Posterior cingulate gyrus (tissue), 11 donors: ENCODE data around the gene FOXP1.
A peak's percentile ranks its signal among the peaks of the same experiment; 100 is the strongest.

Experiments used
- DNase-seq, 10 donors: peaks; one replicate each; pipeline versions ENCODE4 v3.0.0 to v3.0.0-alpha.2; 2020 to 2021; ENCODE audit warnings: mixed read lengths in 3 of 10
- intact Hi-C: fragments of 100-400 bp; cut with DNase I; formaldehyde crosslinking; loops from one replicate; pipeline ENCODE4 v1.15.1; 2023

Gene FOXP1

DNA sequence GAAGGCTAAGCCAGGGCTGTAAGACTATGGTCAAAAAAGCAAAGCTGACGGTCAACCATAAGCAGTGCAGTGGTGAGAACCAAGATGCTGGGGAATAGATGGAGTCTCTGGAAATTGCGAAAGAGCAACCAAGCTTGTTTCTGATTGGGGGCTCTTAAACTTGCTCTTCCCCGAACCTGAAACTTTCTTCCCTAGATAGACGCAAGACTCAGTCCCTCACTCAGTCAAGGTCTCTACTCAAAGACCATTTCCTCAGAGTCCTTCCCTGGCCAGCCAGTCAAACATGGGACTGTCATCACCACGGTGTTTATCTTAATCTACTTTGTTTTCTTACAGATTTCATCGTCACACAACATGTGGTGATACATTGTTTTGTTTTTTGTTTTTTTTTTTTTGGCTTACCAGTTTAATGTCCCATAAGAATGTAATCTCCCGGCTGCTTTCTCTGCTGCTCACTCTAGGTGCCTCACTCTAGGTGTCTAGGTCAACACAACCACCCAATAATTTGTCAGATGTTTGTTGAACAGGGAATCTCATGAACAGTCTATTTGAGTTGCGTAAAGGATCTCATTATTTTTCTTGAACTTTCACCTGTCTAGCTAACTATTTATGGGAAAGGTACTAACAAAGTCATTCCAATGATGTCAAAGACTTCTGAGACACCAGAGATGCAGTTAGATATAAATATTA lies 495.4 kb downstream of the FOXP1 start:
- intact Hi-C loops = no loop called here
- no peak for DNase-seq

GRCh38 chr3:71087143-71088018 lies 496.1 kb downstream of the FOXP1 start:
- DNase-seq = no peak
- intact Hi-C loops = no loop called here

DNA sequence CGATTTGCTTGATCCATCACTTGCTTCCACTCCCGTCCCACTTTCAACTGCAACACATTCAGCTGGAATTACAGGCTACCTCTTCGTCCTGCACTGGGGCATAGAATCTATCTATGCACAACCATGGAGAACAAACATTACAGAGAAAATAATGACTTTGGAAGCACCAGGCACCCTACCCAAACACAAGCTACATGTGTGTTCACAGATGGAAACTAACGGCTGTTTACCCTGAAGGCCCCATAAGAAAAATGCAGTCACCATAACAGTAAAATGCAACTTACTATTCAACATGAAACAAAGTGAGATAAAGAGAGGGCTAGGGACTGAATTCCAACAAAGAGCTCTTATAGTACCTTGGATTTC lies 496.8 kb downstream of the FOXP1 start:
- no peak for DNase-seq
- intact Hi-C loops = no loop called here

DNA sequence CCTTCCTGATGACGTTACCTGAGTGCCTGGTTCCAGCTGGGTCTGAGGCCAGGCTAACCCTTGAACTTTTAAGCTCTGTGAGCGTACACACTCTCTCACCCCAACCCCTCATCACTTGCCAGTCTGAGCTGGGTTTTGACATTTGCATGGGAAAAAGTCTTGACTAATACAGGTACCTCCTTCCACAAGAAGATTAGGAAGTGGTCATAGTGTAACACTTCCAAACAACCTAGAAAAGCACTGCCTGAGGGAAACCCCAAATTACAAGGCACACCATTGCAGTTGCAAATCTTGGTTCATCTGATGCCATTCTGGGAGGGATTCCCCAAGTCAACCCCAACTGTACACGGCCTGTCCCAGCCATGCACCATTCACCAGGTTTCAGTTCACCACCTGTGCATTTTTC lies 499.8 kb downstream of the FOXP1 start:
- intact Hi-C loops = no loop called here
- no peak for DNase-seq

DNA sequence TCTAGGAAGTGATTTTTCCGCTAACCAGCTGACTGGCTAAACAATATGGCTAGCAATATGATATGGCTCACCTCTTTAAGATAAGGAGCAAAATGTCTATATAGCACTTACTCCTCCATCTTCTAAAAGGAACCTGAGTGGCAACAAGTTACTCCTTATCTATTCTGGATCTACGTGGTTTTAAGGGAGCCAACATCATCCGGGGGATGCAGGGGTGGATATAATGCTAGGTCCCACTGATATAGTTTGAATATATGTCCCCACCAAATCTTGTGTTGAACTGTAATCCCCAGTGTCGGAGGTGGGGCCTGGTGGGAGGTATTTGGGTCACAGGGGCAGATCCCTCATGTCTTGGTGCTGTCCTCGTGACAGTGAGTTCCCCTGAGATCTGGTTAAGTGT lies 500.7 kb downstream of the FOXP1 start:
- intact Hi-C loops = no loop called here
- DNase-seq = no peak

GRCh38 chr3:71080517-71081083 lies 502.9 kb downstream of the FOXP1 start:
- intact Hi-C loops = no loop called here

DNA sequence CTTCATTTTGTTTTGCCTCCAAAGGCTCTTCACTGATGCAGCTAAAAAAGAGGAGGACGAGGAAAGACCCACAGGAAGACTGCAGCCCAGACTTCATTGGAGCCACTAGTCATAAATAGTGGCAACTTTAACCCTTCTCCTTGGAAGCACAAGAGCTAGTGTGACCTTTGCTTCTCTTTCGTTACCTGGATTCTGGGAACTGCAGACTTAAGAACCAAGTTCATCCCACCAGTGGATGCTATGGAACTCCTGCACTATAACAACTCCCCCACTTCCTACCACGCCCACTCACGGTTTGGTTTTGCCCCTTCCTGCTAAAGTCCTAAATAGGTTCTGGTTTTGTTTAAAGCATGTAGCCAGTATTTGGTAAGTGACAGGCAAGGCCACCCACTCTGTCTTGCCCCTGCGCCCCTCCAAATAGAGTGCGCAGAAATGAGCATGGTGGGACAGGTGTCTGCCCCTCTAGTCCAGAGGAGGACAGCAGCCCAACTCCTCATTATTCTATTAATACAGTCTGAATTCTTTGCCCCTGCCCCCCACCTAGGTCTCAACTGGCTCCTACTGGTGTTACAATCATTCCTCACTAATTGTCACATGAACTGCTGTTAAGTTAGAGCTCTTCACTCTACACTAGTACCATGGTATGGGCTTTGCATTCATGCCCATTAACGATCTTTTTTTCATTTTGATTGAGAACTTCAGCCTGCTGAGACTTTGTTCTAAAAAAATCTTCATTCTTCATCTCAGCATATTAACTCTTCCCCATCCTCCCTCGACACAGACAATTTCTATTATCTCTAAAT lies 504.6 kb downstream of the FOXP1 start:
- DNase-seq = no peak
- intact Hi-C loops = no loop called here

More at GRCh38 chr3:71080517-71081083, 502.9 kb downstream of the FOXP1 start:
- no peak for DNase-seq

DNA sequence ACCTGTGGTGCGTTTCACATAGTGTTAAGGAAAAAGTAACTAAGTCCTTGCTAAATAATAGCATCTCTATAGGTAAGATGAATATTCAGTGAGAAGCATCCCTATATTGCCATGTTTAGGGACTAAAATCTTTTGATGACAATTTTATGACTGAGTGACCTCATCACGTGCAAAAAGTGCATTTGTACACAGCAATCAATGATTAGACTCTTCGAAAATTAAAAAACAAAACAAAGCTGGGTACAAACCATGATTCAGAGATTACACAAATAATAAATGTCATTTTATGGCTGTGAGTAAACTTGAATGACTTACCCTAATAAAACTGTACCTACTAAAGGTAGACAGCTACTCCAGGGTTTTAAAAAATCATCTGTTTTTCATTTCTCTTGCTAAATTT lies 505.3 kb downstream of the FOXP1 start:
- intact Hi-C loops = no loop called here
- DNase-seq = no peak

GRCh38 chr3:71077070-71077469 lies 506.5 kb downstream of the FOXP1 start:
- intact Hi-C loops = no loop called here
- DNase-seq = no peak

DNA sequence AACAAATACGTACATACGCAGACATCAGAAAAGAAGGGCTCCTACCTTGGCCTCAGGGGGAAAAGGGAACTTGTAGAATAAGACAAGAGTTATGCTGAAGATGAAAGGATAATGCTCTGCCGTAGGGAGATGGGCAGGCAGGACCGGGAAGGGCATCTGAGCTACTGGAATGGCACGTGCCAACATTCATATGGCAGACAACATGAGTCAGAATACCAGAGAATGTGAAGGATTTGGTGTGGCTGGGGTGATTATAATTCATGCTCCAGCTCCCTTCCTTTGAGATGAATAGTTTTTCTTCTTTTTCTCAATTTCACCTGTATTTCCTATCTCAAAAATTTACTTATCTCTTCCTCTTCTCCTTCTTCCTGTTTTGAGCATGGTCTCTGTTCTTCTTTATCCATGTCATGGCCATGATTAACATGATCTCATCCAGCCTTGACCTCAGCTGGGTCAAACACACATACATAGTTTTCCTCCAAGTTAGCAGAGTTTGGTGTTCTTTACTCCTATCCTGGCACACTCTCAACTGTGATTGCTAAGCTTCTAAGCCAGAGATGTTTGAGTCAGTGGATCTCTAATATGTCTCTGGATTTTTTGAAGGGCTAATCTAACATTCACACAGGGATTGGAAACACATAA lies 507.0 kb downstream of the FOXP1 start:
- intact Hi-C loops = no loop called here
- DNase-seq = no peak

- intact Hi-C loops = no loop called here
- no peak for DNase-seq
These were observed 508.0 kb downstream of the FOXP1 start for GRCh38 chr3:71075494-71075893.

- no peak for DNase-seq
- intact Hi-C loops = no loop called here
These were observed 509.1 kb downstream of the FOXP1 start for GRCh38 chr3:71074423-71074822.

- intact Hi-C loops = no loop called here
- DNase-seq = no peak
These were observed 510.5 kb downstream of the FOXP1 start for GRCh38 chr3:71072986-71073385.

DNA sequence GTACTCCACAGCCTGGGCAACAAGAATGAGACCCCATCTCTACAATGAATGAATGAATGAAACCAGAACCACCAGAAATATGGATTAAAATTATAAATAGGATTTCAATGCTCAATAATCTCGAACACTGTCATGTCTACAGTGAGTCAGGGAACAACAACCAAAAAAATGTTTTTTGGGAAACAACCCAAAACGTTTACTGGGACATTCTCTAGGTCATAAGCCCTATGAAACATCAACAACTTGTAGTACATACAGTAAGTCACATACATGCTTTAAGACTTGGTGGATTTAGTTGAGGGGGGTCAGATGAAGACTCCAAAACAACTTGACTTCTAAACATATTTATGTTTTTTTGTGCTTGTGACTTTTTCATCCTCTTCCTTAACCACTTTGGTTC lies 511.2 kb downstream of the FOXP1 start:
- intact Hi-C loops = no loop called here

DNA sequence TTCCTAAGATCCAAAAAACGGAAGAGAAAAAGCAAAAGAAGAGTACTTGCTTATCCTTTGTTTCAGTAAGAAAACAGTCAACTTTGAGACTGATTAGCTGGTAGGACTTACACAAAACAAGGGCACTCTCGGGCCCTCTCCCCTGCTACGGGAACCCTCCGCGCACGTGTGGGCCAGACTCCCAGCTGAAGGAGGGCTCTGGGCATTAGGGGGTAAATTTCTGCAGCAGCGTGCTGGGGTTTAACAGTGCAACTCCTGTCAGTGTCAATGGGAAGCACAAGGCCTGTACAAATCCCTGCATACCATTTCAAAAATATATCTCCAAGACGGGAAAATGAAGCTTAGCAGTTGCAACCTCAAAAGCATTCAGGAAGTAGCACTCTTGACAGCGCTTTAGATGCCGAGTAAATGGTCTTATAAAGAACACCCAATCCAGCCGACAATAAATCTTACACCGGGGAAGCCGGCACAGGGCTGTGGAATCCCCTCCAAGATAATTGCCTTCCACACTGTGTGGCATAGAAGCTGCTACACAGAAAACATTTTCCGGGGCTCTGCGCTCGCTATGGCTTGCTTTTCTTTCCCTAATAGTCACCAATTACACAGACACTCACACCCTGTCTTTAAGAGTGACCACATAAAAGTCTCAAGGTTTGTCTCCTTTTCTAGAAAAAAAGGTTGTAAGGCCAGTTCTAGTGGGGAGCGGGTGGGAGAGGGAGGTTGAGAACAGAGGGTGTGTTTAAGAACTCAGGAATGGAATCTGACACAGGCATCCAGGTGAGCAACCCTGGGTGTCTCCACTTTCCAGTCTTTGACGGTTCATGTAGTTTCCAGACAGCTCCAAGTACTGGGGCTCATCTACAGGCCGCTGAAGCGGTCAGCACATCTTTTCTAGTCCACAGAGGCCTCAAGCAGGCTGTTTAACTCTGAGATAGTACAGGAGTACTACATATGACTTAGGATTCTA lies 512.7 kb downstream of the FOXP1 start:
- DNase-seq = no peak
- intact Hi-C loops = no loop called here

More for the DNA sequence above, 511.2 kb downstream of the FOXP1 start:
- DNase-seq = no peak

- intact Hi-C loops = loop anchor here (5.0 to 10.0 kb wide), 3 partner anchors 62 to 235 kb away; no protein-coding TSS in a partner anchor
- DNase-seq = peak in 5 of 10 donors; percentile 40 to 91 (median 72)
These were observed 513.7 kb downstream of the FOXP1 start for GRCh38 chr3:71069797-71070196.

DNA sequence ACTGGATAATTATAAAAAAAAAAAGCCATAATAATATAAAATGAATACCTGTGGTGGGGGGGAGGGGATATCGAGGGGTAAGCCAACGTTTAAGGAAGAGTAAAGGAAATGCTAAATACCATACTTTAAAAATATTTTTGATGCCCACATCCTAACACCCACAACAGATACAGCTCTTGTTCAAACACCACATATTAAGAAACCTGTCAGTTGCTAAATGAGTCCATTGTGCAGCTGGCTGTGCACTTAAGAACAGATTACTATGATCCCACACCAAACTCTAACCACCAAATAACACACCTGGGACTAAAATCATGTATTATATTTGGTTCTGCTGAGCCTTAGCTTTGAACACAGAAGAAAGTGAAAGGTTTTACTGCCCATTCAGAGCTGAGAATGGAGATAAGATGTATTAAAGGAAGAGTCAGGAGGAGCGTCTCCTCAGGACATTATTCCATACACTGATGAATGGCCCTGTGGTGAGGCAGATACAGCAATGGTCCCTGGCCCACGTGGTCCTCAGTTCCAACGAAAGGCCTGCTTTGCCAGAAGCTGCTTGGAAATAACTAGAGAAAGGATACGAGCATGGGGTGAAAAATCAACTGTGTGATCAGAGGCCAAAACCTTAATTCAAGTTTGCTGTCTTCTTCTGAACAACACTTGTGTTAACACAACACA lies 515.4 kb downstream of the FOXP1 start:
- intact Hi-C loops = loop anchor here (5.0 to 10.0 kb wide), 3 partner anchors 61 to 237 kb away; no protein-coding TSS in a partner anchor
- DNase-seq = no peak

GRCh38 chr3:71066849-71067261 lies 516.7 kb downstream of the FOXP1 start:
- DNase-seq = no peak
- intact Hi-C loops = loop anchor here (5.0 to 10.0 kb wide), 3 partner anchors 60 to 238 kb away; no protein-coding TSS in a partner anchor
